SU-DHL-6 (cell line): Measurements from ENCODE around the gene LILRA5.

ENCODE experiments used
- H2AFZ ChIP-seq: fragments of 200-600 bp; sonication (generic); 2 replicates; pipeline ENCODE4 v1.6.1; 2014; ENCODE audit warnings: low read depth, mild to moderate bottlenecking, moderate library complexity, mixed read lengths, antibody characterized with exemption, low read length; ENCODE audit not compliant: severe bottlenecking
- H3F3A ChIP-seq: fragments of 200-600 bp; shearing (Covaris generic); 2 replicates; pipeline ENCODE4 v1.6.0; 2016; ENCODE audit warnings: antibody characterized with exemption, mild to moderate bottlenecking; ENCODE audit not compliant: insufficient read depth
- H3K27ac ChIP-seq: fragments of 200-600 bp; sonication (generic); 2 replicates; pipeline ENCODE4 v1.5.1; 2016; ENCODE audit warnings: low read depth, mild to moderate bottlenecking, low read length, moderate library complexity, mixed read lengths
- H3K27me3 ChIP-seq: fragments of 200-600 bp; sonication (generic), shearing (Covaris generic); 2 replicates; pipeline ENCODE4 v1.6.0; 2014; ENCODE audit warnings: mild to moderate bottlenecking, low read length
- H3K36me3 ChIP-seq: fragments of 200-600 bp; sonication (generic); 2 replicates; pipeline ENCODE4 v1.6.1; 2014; ENCODE audit warnings: mild to moderate bottlenecking, low read length, mixed read lengths
- H3K4me2 ChIP-seq: fragments of 300-600, 200-600 bp; shearing (Covaris generic), sonication (generic); 2 replicates; pipeline ENCODE4 v1.6.0; 2014; ENCODE audit warnings: low read length, low read depth, mild to moderate bottlenecking; ENCODE audit not compliant: poor library complexity, severe bottlenecking
- H3K4me3 ChIP-seq: fragments of 200-600 bp; sonication (generic); 2 replicates; pipeline ENCODE4 v1.5.1; 2014; ENCODE audit warnings: antibody characterized with exemption, low read length, mild to moderate bottlenecking, mixed read lengths; ENCODE audit not compliant: insufficient read depth, poor library complexity, severe bottlenecking
- H3K79me2 ChIP-seq: fragments of 200-600 bp; sonication (generic); 2 replicates; pipeline ENCODE4 v1.6.1; 2014; ENCODE audit warnings: mild to moderate bottlenecking, low read length, moderate library complexity; ENCODE audit not compliant: insufficient read depth
- H3K9ac ChIP-seq: fragments of 200-600 bp; sonication (generic); 2 replicates; pipeline ENCODE4 v1.7.0; 2014; ENCODE audit warnings: mild to moderate bottlenecking, low read length
- H3K9me2 ChIP-seq: fragments of 200-600 bp; sonication (generic); replicated peaks from 2 replicates; pipeline ENCODE4 v1.6.1; 2014; ENCODE audit warnings: low read length; ENCODE audit not compliant: insufficient read depth
- H3K9me3 ChIP-seq: fragments of 200-600 bp; sonication (generic); 2 replicates; pipeline ENCODE4 v1.6.1; 2014; ENCODE audit warnings: low read length, mixed read lengths; ENCODE audit not compliant: insufficient read depth
- H4K20me1 ChIP-seq: fragments of 200-600 bp; sonication (generic); 2 replicates; pipeline ENCODE4 v1.6.1; 2014; ENCODE audit warnings: low read depth, mild to moderate bottlenecking, antibody characterized with exemption, low read length, moderate library complexity, mixed read lengths
- EZH2phosphoT487 ChIP-seq: fragments of 200-600 bp; sonication (generic), shearing (Covaris generic); conservative IDR thresholded peaks from 2 replicates; pipeline ENCODE4 v1.6.1; 2018; ENCODE audit warnings: mild to moderate bottlenecking, antibody characterized with exemption, low read length, moderate library complexity, mixed read lengths
- TF ChIP-seq, protein P1 (sequence below): fragments of 200-600 bp; sonication (generic); IDR thresholded peaks from one replicate; pipeline ENCODE4 v1.5.1; 2017; ENCODE audit warnings: antibody characterized with exemption, mild to moderate bottlenecking, low read length, moderate library complexity; ENCODE audit not compliant: insufficient read depth, poor library complexity, severe bottlenecking

Gene LILRA5

DNA sequence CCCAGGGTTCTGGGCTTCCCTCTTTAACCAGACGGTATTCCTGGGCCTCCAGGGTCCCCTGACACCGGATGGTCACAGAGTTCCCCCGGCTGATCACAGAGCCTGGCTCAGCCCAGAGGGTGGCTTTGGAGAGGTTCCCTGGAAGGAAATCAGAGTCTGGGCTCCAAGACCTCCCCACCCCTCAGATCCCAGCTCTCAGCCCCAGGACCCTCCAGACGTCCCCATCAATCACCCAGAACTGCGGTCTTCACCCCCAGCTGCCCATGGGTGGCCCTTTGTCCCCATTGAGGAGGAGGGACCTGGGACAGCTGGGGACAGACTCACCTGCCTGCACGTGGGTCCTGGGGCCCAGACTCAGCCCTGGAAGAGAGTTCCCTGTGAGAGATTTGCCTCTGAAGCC is 955 bp downstream of the LILRA5 start:
- TF ChIP-seq, protein P1, sequence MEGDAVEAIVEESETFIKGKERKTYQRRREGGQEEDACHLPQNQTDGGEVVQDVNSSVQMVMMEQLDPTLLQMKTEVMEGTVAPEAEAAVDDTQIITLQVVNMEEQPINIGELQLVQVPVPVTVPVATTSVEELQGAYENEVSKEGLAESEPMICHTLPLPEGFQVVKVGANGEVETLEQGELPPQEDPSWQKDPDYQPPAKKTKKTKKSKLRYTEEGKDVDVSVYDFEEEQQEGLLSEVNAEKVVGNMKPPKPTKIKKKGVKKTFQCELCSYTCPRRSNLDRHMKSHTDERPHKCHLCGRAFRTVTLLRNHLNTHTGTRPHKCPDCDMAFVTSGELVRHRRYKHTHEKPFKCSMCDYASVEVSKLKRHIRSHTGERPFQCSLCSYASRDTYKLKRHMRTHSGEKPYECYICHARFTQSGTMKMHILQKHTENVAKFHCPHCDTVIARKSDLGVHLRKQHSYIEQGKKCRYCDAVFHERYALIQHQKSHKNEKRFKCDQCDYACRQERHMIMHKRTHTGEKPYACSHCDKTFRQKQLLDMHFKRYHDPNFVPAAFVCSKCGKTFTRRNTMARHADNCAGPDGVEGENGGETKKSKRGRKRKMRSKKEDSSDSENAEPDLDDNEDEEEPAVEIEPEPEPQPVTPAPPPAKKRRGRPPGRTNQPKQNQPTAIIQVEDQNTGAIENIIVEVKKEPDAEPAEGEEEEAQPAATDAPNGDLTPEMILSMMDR: no peak
- no peak for TF ChIP-seq EZH2phosphoT487
- no peaks in the 10 kb centered on the region for H4K20me1 ChIP-seq

DNA sequence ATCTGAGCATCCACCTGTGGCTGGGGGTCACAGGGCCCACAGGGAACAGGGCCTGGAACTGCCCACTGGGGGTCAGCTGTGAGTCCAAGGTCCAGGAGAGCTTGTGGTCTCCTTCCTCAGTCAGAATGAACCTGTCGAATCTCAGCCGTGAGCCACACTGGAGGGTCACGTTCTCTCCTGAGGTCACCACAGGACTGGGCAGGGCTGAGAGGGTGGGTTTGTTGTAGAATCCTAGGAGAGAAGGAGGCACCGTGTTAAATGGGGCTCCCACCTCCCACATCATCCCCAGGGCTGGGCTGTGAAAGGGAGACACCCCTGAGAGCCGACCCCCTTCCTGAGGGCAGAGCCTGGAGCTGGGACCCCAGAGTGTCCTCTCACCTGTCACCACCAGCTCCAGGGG is 1.5 kb downstream of the LILRA5 start:
- Histone ChIP-seq H3K79me2 (no peaks in the 10 kb centered on the region), H3K9ac (no peak overlapping the region), H3K4me2 (no peak overlapping the region), H4K20me1 (no peaks in the 10 kb centered on the region), H3K27me3 (no peaks in the 10 kb centered on the region), H3K9me3 (no peaks in the 10 kb centered on the region), H2AFZ (no peak overlapping the region), H3K4me3 (no peak overlapping the region), H3K9me2 (no peaks in the 10 kb centered on the region), H3K27ac (no peak overlapping the region), H3F3A (no peaks in the 10 kb centered on the region), H3K36me3 (no peaks in the 10 kb centered on the region)
- no peak for TF ChIP-seq EZH2phosphoT487
- TF ChIP-seq, protein P1: no peak

More for the DNA sequence above, 955 bp downstream of the LILRA5 start:
- H3K9ac ChIP-seq: no peak overlapping the region
- H3K27ac ChIP-seq: no peak overlapping the region
- no peak overlapping the region for H3K4me2 ChIP-seq
- no peak overlapping the region for H2AFZ ChIP-seq
- H3K36me3 ChIP-seq: no peaks in the 10 kb centered on the region
- no peaks in the 10 kb centered on the region for H3K79me2 ChIP-seq
- H3F3A ChIP-seq: no peaks in the 10 kb centered on the region
- no peaks in the 10 kb centered on the region for H3K27me3 ChIP-seq
- no peak overlapping the region for H3K4me3 ChIP-seq
- no peaks in the 10 kb centered on the region for H3K9me2 ChIP-seq
- no peaks in the 10 kb centered on the region for H3K9me3 ChIP-seq

DNA sequence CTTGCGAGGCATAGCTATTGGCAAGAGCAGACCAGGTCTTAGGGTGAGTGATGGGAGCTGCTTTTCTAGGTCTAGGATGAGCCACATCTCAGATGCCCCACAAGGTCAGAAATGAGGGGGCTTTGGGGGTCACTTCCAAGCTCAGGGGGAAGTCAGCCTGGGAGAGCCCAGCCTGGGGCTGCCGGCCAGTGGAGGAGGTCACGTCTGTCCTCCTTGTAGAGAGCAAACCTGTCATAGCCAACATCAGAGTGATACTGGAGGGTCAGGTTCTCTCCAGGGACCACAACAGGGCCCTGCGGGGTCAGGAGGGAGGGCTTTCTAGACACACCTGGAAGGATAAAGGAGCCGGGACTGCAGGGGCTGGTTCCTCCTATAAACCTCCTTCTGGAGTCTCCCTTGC is 2.4 kb downstream of the LILRA5 start:
- no peaks in the 10 kb centered on the region for H3K79me2 ChIP-seq
- H3F3A ChIP-seq: no peaks in the 10 kb centered on the region
- H3K27ac ChIP-seq: no peak overlapping the region
- H4K20me1 ChIP-seq: no peaks in the 10 kb centered on the region
- no peaks in the 10 kb centered on the region for H3K27me3 ChIP-seq
- H3K36me3 ChIP-seq: no peaks in the 10 kb centered on the region
- H3K4me3 ChIP-seq: no peak overlapping the region
- no peaks in the 10 kb centered on the region for H3K9me2 ChIP-seq
- no peak overlapping the region for H3K4me2 ChIP-seq
- H2AFZ ChIP-seq: no peak overlapping the region
- no peak for TF ChIP-seq EZH2phosphoT487
- TF ChIP-seq, protein P1: no peak
- no peak overlapping the region for H3K9ac ChIP-seq
- H3K9me3 ChIP-seq: no peaks in the 10 kb centered on the region
